SIG-M5 treated with dmso at 0.1 percent for 504 hours (cell line): Measurements from ENCODE around the gene OPN1MW2.
"Not testable (repeated sequence)": the region's sequence is repeated elsewhere in the genome, so short reads cannot be mapped to it uniquely, and the experiment has no call there.

ENCODE experiments used
- DNase-seq: peaks from one replicate; lab custom pipeline; 2025; ENCODE audit not compliant: unreplicated experiment; lab: John Stamatoyannopoulos, UW

OPN1MW2 gene

GRCh38 chrX:154219456-154219855 lies at the start of gene OPN1MW2:
TSS of gene OPN1MW2 (plus strand) at chrX:154219756. CDS start at chrX:154219816, 60 bp downstream.
- DNase-seq, result not testable (repeated sequence)

DNA sequence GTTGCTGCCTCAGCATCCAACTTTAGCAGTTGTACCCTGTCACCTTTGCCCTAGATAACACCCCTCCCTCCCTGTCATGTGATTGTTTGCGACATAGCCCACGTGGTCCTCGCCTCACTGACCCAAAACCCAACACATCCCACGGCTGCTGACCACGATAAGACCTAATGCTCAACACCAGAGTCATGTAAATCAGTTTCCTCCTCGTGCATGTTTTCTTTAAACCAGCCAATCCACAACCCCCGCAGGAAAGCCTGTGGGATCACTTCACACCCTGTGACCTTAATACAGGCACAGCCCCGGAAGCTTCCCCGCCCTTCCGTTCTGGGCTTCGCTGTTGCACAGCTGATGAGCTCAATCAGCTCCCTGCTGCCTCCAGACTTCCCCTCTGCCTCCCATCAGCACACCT lies 47.0 kb upstream of the OPN1MW2 start:
- not testable (repeated sequence) for DNase-seq

DNA sequence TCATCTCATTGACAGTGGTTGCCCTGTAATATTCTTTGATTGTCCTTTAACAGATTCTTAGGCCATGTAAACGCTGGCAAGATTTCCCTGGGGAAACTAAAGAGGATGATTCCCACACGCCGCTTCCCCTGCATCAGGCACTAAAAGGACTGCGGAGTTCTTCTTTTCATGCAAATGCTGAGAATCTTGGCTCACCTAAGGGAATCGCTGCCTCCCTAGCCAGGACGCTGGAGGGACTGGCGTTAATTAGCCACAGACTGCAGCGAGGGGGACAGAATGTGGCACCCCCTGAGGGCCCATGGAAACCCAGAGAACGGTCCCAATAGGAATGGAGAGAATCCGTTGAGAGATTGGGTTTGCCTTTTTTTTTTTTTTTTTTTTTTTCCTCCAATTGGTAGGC lies 45.2 kb upstream of the OPN1MW2 start:
- DNase-seq, result not testable (repeated sequence)

DNA sequence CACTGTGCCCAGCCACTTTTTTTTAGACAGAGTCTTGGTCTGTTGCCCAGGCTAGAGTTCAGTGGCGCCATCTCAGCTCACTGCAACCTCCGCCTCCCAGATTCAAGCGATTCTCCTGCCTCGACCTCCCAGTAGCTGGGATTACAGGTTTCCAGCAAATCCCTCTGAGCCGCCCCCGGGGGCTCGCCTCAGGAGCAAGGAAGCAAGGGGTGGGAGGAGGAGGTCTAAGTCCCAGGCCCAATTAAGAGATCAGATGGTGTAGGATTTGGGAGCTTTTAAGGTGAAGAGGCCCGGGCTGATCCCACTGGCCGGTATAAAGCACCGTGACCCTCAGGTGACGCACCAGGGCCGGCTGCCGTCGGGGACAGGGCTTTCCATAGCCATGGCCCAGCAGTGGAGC lies 37.3 kb upstream of the OPN1MW2 start, which contains the start of gene OPN1MW:
TSS of gene OPN1MW (plus strand) at position 301 of the 400 bp plus-strand sequence. CDS start at position 383, 82 bp downstream.
- not testable (repeated sequence) for DNase-seq

GRCh38 chrX:154183794-154184193 lies 35.8 kb upstream of the OPN1MW2 start:
- not testable (repeated sequence) for DNase-seq

GRCh38 chrX:154192846-154193245 lies 26.7 kb upstream of the OPN1MW2 start:
- DNase-seq, result not testable (repeated sequence)

GRCh38 chrX:154194316-154194715 lies 25.2 kb upstream of the OPN1MW2 start:
- DNase-seq, result not testable (repeated sequence)

- DNase-seq, result not testable (repeated sequence)
These were observed 23.1 kb upstream of the OPN1MW2 start for GRCh38 chrX:154196466-154196865.

DNA sequence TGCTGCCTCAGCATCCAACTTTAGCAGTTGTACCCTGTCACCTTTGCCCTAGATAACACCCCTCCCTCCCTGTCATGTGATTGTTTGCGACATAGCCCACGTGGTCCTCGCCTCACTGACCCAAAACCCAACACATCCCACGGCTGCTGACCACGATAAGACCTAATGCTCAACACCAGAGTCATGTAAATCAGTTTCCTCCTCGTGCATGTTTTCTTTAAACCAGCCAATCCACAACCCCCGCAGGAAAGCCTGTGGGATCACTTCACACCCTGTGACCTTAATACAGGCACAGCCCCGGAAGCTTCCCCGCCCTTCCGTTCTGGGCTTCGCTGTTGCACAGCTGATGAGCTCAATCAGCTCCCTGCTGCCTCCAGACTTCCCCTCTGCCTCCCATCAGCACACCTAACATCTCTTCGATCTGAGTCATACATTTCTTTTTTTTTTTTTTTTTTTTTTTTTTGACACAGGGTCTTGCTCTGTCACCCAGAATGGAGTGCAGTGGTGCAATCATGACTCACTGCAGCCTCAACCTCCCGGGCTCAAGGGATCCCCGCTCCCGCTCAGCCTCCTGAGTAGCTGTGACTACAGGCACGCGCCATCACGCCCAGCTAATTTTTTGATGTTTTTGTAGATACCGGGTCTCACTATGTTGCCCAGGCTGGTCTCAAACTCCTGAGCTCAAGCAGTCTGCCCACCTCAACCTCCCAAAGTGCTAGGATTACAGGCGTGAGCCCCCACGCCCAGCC lies 9.7 kb upstream of the OPN1MW2 start:
- not testable (repeated sequence) for DNase-seq

DNA sequence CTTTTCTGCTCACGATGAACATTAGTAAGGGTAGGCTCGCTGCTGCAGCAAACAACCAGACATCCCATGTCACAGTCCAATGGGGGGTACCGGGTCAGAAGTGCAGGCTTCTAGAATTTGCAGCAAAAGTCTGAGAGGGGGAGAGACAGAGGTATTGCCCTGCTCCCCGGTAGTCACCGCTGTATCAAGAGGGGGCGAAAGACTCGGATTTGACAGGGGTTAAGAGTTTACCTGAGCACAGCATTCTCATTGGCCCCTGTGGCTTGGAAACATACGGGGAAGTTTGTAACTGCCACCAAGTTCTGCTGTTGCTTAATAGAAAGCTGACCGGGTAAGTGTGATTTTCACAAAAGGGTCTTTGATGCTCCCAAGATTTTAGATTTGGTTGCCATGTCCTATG lies 8.5 kb upstream of the OPN1MW2 start:
- DNase-seq, result not testable (repeated sequence)

GRCh38 chrX:154211499-154211898 lies 8.1 kb upstream of the OPN1MW2 start:
- not testable (repeated sequence) for DNase-seq

- not testable (repeated sequence) for DNase-seq
These were observed 5.7 kb downstream of the OPN1MW2 start for GRCh38 chrX:154225292-154225691.

DNA sequence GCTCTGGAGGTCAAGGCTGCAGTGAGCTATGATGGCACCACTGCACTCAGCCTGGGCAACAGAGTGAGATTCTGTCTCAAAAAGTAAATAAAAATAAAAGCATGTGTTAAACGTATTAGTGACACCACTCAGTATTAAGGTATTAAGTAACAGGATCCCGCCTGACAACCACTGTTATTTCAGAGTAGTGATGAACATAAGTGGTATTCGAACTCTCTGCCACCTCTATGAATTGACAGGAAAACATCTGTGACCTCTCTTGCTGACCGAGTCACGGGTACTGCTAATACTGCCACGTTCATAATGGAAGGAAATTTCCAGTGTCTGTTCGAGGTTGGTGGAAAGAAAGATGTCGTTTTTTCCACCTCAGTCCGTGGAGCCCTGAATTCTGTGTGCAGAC lies 7.2 kb downstream of the OPN1MW2 start:
- not testable (repeated sequence) for DNase-seq

DNA sequence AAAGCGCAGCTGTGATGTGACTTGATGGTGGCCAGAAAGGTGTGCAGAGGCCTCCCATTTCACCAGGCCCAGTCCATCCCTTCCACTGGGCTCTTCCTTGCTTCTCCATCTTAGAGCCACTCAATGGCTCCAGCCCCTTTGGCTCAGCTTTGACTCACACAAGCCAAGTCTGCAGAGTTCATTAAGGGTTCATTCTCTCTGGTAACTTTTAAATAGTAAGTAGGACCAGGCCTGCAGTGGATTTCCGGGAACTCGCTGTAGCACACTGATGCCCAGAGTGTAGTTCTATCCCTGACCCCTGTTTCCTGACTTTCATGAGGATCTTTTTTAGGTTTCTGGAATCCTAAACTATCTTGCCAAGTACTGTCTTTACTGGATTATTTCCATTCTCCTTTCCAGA lies 11.9 kb downstream of the OPN1MW2 start:
- DNase-seq, result not testable (repeated sequence)

- not testable (repeated sequence) for DNase-seq
These were observed 14.1 kb downstream of the OPN1MW2 start for GRCh38 chrX:154233620-154234019.

- not testable (repeated sequence) for DNase-seq
These were observed 19.5 kb downstream of the OPN1MW2 start for GRCh38 chrX:154238939-154239559.

DNA sequence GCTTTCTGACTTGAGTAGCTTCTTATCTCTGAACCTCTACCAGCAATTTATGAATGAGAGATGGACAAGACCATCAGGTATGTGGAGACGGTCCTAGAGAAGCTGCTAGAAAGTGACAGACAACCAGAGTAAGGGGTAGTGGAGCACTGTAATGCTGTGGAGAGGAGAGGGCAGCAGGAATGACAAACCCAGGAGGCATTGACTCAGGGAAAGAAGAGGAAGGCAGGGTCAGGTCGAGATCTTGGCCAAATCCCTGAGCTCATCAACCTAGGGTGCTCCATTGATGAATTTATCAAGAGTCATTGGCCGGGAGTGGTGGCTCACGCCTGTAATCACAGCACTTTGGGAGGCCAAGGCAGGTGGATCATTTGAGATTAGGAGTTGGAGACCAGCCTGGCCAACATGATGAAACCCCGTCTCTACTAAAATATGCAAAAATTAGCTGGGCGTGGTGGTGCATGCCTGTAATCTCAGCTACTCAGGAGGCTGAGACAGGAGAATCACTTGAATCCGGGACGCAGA lies 20.5 kb downstream of the OPN1MW2 start:
- not testable (repeated sequence) for DNase-seq

- DNase-seq, result not testable (repeated sequence)
These were observed 28.0 kb downstream of the OPN1MW2 start for GRCh38 chrX:154247377-154248045.

GRCh38 chrX:154248076-154248475 lies 28.5 kb downstream of the OPN1MW2 start:
- DNase-seq, result not testable (repeated sequence)

DNA sequence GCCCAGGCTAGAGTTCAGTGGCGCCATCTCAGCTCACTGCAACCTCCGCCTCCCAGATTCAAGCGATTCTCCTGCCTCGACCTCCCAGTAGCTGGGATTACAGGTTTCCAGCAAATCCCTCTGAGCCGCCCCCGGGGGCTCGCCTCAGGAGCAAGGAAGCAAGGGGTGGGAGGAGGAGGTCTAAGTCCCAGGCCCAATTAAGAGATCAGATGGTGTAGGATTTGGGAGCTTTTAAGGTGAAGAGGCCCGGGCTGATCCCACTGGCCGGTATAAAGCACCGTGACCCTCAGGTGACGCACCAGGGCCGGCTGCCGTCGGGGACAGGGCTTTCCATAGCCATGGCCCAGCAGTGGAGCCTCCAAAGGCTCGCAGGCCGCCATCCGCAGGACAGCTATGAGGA lies 37.7 kb downstream of the OPN1MW2 start, which contains the start of gene OPN1MW3:
TSS of gene OPN1MW3 (plus strand) at position 301 of the 400 bp plus-strand sequence. CDS start at position 339, 38 bp downstream.
- not testable (repeated sequence) for DNase-seq

GRCh38 chrX:154258711-154259110 lies 39.2 kb downstream of the OPN1MW2 start:
- DNase-seq, result not testable (repeated sequence)
